ENCODE results near the gene RNF41. TPM values are rescaled to one million over a fixed set of nuclear protein-coding genes. Genes with fewer than 3 reads are reported as not detected.
"Not testable (repeated sequence)": the region's sequence is repeated elsewhere in the genome, so short reads cannot be mapped to it uniquely, and the experiment has no call there.

RNF41 gene
- polyA plus RNA-seq, 12 donors = 35.3 to 47.1 (median 41.8) TPM; not detected in 1

DNA sequence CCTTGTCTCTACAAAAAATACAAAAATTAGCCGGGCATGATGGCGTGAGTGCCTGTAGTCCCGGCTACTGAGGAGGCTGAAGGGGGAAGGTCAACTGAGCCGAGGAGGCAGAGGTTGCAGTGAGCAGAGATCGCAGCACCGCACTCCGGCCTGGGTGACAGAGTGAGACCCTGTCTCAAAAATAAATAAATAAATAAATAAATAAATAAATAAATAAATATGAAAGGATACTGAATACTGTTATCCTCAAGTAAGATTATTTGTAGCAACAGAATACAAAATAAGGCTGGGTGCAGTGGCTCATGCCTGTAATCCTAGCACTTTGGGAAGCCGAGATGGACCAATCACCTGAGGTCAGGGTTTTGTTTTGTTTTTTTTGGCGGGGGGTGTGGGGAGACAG is 1.9 kb downstream of the RNF41 start:
- no peak for DNase-seq

DNA sequence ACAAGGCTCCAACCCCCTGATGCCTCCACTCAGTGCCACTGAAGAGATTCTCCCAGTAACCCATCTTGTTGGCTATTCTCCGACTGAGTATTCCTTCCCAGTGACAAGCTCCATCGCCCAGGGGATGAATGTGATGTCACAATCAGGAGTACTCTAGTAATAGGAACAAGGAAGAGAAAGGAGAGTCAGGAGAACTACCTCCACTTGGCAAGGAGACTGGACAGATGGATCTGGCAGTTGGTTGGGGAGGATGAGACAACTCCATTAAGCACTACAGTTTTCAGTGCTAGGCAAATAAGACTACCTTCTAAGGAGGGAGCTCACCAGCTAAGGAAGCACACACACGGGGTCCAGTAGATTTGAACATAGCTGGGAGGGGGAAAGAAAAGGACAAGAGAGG is 5.3 kb downstream of the RNF41 start:
- DNase-seq = no peak

DNA sequence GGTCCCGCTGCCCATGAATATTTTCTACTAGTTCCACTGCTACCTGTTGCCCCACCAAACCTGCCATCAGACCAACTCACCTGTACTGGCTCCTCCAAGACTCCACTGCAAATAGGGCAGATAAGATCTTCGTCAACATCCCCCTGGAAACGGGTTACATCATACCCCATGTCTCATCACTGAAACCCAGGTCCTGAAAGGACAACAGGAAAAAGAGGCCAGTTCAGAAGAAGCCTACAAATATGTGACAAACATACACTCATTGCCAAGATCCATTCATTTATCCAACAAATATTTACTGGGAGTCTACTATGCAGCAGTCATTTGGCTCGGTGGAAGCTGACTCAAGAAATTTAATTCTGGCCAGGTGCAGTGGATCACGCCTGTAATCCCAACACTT is 7.8 kb downstream of the RNF41 start:
- DNase-seq = no peak

DNA sequence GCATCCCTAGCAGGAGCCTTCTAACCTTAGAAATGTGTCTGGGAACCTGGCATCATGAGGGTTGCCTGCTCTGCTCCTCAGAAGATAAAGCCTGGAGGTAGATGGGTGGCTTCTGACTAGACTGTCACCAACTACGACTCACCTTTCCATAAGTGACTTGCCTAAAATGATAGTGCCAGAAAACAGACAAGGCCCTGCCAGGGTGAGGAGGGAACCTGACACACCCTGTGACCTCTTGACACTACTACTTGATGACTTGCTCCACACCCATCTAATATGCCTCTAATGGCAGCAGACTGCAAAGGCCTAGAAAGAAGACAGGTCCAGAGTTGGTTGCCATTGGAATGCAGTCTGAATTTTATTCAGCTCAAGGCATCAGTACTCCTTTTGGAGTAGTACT is 9.4 kb downstream of the RNF41 start:
- DNase-seq = no peak

DNA sequence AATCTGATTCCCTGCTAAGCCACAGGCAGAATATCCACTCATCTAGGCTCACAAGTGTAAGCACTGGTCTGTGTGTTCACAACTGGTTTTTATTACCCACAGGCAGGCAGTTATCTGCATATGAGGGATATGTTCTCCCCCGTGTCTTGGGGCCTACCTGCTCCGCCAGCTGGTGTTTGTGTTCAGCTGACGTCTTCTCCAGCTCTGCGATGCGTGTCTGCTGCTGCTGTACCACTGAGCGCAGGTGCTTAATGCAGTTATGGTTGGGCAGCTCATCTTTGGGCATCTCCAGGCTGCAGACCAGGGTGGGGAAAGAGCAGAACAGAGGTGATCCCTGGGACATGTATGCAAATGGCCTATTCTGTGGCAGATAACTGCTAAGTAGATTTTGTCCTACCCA is 13.7 kb downstream of the RNF41 start:
- DNase-seq = no peak

DNA sequence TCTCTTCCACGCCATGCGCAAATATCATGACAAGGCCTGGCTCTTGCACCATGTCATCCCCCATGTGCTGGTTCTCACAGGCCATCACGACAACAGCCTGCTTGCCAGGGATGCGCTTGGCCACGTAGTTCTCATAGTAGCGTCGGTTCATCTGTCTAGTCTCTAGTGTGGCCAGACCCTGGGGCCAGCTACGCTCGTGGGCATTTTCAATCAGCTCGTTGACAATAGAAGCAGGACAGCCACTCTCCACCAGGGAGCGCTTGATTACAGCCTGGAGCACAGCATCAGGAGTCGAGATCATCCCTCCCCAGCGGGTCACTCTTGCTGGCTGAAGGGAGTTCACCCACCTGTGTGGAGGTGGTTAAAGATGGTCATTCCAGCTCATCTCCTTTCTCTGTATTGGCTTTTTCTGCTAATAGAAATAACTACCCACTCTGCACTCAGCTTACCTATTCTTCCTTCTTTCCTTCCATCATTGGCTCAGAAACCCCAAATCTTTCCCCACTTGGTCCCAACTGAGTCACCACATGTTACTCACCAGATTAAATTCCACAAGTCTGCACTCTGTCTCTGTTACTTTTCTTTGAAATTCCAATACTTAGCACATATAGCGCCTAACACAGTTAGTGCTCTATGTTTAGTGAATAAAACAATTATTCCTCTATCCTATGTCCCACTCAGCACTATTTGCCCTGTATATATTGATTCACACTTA is 15.1 kb downstream of the RNF41 start:
- DNase-seq = no peak

DNA sequence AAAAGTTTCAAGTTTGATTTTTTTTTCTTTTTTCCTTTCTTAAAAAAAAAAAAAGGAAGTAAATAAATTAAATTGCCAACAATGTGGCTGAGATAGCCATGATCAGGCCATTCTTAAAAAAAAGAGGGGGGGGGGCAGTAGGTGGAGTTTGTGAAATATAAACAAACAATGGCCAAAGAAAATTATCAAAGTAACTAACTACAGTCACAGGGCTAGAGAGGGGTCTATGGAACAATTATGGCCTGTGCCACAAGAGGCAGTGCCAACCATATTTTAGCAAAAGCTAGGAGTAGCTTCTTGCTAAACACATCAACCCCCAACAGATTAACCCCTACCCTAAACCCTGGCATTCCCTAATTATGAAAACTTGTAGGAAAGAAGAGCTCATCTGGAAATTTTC is 16.3 kb downstream of the RNF41 start:
- no peak for DNase-seq

DNA sequence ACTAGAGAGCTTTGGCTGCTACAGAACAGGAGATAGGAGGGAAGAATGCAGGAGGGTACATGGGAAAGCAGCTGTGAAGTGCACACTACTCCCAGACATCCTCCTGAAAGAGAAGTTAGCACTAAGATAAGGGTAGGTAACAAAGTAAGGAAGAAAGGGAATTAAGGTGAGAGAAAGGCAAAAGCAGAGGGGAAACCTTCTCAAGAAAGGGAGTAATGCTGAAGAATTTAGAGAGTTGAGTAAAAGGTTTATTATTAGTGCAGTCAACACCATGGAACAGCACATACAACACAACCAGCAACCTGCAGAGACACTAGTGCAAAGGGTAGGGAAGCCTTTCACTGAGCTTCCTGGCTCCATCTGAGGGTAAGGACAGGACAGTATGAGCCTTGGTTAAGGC is 17.4 kb downstream of the RNF41 start:
- DNase-seq = no peak

DNA sequence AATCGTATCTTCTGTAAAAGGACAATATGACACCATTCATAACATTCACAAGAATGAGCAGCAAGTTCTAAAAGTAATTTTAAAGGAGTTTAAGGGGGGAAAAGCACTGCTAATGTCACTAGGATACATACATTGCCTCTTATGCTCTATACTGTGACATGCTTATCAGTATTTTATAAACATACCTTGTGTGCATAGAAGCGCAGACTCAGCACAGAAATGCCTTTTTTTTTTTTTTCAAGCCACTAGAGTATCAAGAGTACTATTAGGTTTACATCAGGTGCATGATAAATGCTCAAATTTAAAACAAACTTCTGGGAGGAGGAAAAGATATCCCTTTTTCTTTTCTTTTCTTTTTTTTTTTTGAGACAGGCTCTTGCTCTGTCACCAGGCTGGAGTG is 18.9 kb downstream of the RNF41 start:
- no peak for DNase-seq

DNA sequence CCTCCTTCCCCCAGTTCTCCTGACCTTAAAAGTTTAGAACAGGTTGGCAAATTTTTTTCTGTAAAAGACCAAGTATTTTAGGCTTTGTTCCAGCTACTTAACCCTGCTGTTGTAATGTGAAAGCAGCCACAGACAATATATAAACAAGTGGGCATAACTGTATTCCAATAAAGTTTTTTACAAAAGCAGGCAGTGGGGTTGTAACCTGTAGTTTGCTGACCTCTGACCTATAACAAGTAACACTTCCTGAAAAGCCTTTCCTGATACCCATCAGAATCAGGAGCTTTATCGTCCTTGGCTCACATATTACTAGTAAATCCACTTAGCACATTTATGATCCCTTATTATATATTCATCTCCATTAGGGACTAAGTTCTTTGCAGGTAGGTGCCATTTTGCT is 19.4 kb downstream of the RNF41 start:
- no peak for DNase-seq

DNA sequence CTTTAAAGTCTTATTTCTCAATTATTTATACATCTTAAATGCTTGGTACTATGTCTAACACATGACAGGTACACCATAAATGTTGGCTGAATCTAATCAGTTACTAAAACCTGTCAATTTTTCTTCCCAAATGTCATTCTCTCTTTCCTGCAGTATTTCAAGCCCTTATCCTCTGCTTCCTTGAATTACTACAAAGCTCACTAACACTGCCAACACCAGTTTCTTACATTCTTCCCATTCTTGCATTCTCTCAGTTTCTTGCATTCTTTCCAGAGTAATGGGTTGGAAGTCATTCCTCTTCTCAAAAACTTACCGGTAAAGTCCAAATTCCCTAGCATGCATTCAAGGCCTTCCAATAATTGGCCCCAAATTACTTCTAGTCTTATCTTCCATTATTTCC is 22.9 kb downstream of the RNF41 start:
- DNase-seq = no peak

DNA sequence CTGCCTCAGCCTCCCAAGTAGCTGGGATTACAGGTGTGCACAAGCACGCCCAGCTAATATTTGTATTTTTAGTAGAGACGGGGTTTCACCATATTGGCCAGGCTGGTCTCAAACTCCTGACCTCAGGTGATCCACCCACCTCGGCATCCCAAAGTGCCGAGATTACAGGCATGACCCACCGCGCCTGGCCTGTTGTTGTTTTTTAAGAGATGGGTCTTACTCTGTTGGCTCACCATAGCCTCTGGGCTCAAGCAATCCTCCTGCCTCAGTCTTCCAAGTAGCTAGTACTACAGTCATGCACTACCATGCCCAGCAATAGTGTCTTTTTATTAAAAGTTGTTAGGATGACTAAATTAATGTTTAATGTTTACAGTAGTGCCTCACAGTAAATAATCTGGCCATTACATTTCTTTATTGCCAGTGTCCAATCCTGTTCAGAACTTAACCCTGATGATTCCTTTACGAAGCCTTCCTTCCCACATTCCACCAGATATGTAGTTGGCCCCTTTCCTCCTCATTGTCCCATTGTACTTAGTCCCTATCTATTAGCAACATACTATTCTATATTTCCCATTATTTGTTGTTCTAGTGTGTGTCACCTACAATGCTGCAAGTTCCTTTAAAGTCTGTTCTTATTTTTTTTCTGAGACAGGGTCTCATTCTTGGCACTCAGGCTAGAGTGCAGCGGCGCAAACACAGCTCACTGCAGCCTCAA is 23.6 kb downstream of the RNF41 start:
- no peak for DNase-seq

DNA sequence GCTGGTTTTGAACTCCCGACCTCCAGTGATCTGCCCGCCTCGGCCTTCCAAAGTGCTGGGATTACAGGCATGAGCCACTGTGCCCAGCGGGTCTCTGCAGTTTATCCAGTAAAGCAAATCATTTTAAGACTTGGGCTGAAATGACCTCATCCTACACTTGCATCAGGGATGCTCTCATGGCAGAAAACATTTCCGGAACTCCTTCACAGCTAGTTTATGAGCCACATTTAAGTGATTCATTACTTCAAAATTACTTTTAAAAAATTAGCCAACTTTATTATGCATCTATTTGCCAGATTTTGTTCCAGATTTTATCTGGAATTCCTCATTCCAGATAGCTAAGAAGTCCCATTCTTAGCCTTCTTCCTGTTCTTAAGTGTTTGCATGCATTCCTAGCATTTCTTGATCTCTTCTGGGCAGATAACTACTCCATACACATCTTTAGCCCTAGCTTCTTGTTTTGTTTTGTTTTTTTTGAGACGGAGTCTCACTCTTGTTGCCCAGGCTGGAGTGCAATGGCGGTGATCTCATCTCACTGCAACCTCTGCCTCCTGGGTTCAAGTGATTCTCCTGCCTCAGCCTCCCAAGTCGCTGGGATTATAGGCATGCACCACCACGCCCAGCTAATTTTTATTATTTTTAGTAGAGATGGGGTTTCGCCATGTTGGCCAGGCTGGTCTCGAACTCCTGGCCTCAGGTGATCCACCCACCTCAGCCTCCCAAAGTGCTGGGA is 24.7 kb downstream of the RNF41 start:
- DNase-seq = not testable (repeated sequence)

DNA sequence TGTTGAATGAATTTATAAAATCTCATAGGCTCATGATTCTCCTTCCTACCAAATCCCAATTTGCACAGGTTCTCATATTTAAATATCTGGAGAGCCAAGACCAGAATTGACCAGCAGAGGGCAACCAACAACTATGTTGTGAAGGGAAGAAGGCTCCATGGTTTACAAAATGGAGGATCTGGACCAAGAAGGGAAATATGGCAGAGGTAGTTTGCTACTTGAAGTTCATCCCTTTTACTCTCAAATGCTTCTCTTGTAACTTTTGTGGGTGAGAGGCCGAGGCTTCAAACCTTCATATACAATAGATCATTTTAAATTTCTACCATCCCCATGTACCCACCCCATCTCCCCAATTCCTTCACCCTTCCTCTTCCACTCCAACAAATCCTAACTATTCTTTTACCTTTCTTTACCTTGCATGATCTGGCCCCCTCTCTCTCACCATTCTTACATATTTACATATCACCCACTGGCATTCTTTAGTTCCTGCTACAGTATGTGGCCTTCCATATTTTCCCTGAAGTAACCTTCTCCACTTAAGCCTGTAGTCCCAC is 28.6 kb downstream of the RNF41 start:
- peak; percentile 80 for DNase-seq

DNA sequence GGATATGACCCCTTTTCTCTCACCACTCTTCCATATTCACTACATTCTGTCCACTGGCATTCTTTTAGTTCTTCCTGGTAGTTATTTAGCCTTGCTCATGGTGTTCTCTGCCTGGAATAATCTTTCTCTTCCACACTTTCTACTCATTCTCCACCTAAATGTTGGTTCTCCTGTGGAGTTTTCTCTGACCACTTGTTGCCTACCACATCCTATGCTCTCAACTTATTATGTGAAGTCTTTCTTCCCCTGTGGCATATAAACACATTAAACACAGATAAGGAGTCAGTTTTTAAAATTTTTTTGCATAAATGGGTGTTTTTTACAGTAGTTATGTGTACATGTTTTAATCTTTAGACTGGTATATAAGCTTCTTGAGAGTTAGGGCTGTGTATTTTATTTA is 29.1 kb downstream of the RNF41 start:
- DNase-seq = no peak

DNA sequence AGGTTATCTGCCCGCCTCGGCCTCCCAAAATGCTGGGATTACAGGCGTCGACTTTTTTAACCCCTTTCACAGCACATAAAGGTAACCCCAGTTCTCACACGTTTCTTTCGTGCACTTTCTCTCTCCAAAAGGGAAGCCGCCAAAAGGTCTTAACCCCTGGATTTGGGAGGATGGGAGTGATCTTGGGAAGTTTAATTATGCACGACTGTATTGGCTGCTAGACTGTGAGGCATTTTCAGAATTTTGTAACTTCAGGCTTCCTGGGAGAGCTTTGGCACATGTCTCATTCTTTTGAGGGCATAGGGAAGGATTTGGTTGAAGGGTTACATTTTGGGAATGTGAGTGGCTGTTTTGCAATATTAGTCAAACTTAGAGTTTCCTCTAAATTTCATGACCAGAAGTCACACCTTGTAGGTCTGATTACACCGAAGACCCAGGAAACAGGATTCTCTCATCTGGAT is 31.0 kb downstream of the RNF41 start:
- DNase-seq = no peak

DNA sequence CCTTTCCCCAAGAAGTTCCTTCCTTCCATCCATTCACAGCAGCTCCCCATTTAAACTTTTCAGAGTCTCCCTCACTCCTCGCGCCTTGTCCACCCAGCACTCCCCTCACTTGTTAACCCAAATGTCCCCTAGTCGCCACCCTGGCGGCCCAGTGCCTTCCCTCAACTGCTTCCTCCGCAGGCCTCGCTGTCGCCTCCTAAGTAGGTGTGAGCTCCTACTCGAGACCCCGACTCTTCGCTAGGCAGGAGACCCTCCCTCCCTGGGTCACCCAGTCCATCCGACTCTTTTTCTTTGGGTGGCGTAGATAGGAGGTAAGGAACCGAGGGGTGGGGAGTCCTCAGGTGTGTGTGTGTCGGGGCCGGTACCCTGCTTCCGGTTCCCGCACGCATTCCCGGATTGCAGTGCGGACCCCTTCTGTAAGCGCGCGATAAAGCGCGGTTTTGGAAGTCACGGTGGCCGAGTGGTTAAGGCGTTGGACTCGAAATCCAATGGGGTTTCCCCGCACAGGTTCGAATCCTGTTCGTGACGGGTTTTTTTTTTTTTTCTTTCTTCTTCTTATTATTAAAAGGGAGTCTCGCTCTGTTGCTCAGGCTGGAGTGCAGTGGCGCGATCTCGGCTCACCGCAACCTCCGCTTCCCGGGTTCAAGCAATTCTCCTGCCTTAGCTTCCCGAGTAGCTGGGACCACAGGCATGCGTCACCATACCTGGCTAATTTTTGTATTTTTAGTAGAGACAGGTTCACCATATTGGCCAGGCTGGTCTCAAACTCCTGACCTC is 31.6 kb downstream of the RNF41 start:
- peak; percentile 95 for DNase-seq

DNA sequence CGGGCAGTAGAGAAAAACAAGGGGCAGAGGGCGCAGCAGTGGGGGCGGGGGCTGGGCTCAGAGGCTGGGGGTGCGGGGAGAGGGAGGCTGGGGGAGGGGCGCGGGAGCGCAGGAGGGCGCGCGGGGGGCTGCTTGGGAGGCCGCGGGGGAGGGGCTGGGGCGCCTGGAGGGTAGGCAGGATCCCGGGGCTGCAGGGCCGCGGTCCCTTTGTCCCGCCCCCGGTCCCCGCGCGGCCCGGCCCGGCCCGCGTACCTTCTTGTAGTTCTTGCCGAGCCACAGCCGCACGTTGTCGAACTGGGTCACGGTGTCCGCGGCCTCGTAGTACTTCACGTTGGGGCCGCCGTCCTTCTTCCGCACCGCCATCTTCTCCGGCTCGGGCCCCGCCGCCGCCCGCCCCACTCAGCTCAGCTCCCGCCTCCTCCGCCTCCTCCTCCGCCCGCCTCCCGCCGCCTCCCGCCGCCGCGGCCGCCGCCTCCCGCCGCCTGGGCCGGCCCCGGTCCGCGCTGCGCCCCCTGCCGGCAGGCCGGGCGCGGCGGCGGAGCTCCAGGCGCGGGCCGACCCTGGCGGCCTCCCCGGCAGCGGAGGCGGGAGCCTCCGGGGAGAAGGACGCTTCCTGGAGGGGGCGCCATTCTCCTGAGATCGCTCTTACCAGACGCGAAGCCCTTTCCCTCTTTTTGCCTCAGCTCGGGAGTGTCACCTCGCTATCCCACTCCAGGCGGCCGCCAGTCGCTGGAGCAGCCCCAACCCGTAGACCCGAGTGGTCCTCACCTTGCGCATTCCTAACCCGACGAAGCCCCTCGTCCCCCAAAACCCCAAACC is 32.4 kb downstream of the RNF41 start, which contains the start of gene SMARCC2:
TSS of gene SMARCC2 (minus strand) at position 385 of the 819 bp plus-strand sequence. CDS start at position 363, 22 bp downstream.
- DNase-seq = peak; percentile 88

DNA sequence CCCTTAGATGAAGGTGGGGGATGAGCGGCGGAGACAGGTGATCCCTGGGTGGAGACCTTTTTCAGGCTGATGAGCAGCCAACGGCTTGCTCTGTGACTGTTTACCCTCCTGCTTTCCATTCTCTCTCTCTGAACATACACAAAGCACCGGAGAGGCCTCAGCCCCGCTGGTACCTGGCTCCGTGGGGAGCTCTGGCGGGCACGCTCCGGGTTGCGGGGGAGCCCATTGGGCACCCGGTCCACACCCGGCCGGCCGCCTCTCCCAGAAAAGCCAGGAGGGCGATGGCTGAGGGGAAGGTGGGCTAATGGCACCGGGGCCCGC is 33.0 kb downstream of the RNF41 start:
- DNase-seq = peak; percentile 15

DNA sequence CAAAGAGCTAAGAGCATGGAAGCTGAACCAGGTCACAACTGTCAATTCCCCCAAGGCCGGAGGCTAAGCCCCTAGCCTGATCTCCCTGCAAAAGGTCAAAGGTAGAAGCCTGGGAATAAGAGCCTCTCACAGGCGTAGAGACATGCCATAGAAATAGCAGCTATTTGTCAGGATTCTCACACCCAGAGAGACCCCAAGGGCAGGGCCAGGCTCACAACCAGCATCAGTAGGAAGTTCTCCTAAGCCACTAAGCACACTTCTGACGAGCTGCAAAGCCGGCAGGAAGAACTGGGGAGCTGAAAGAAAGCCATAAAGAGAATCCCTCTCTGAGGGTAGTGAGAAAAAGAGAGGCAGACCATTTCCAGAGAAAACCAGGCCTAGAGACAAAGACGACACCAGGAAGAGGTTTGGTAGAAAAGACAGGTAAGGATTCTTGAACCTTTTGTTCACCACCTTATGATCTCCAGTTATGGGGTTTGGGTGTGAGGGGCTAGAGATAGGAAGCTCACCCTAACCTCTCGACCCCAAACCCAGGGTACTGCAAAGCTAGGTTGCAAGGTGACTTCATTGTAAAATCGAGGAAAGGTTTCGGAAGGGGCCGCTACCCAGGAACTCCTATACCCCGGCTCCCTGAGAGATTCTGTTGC is 33.5 kb downstream of the RNF41 start:
- DNase-seq = no peak

Measured in muscle of arm (tissue), 12 donors.